A549 (cell line): ENCODE measurements around the gene STYXL2. TPM values are rescaled to one million over a fixed set of nuclear protein-coding genes. Genes with fewer than 3 reads are reported as not detected.

Experiments used
- ATAC-seq, 2 experiments: fragments of 200-7000 bp in 1 of 2; fragments of >200 bp in 1 of 2; cut with Nextera tagmentation in 1 of 2; cut with Tn5 transposase in 1 of 2; 3 replicates each; pipeline versions ENCODE4 v1.8.0 to v1.9.1; 2018 to 2020; ENCODE audit warnings: mild to moderate bottlenecking in 1 of 2, moderate library complexity in 1 of 2
- CTCF ChIA-PET: fragments of 300-600 bp; sonication (Branson Sonifier 250); formaldehyde crosslinking; extraction: SDS; loops from one replicate; lab custom pipeline; 2021; ENCODE audit warnings: antibody characterized with exemption, inconsistent platforms; lab: Yijun Ruan, JAX
- POLR2A ChIA-PET: fragments of 350-600 bp; formaldehyde crosslinking; extraction: SDS; loops from one replicate; lab custom pipeline; 2021; ENCODE audit warnings: antibody characterized with exemption, inconsistent platforms; lab: Yijun Ruan, JAX
- DNase-seq, 2 experiments: peaks; one replicate each; pipeline versions ENCODE4 v3.0.0 to v3.0.0-alpha.2; 2011 to 2016; ENCODE audit warnings: low read depth in 1 of 2, low spot score in 1 of 2
- FAIRE-seq: peaks from 2 replicates; lab custom pipeline; 2011; peaks lifted over from hg19 to GRCh38; lab: Jason Lieb, UNC
- H3K27ac ChIP-seq, 2 experiments: fragments of >200 bp; sonication (Bioruptor Twin); formaldehyde crosslinking; 3 replicates each; pipeline ENCODE4 v1.5.1; 2016 to 2017
- H3K4me1 ChIP-seq: fragments of >200 bp; sonication (Bioruptor Twin); formaldehyde crosslinking; 3 replicates; pipeline ENCODE4 v1.6.1; 2016
- H3K4me2 ChIP-seq: fragments of >200 bp; sonication (Bioruptor Twin); formaldehyde crosslinking; 3 replicates; pipeline ENCODE4 v1.6.1; 2016
- H3K4me3 ChIP-seq: fragments of >200 bp; sonication (Bioruptor Twin); formaldehyde crosslinking; 3 replicates; pipeline ENCODE4 v1.5.1; 2016
- H3K9me3 ChIP-seq: fragments of >200 bp; sonication (Bioruptor Twin); formaldehyde crosslinking; 3 replicates; pipeline ENCODE4 v1.6.1; 2016
- CBX8 ChIP-seq: fragments of 200-600 bp; sonication (generic); IDR thresholded peaks from 2 replicates; pipeline ENCODE4 v1.6.1; 2016
- E2F6 ChIP-seq: IDR thresholded peaks from 2 replicates; pipeline ENCODE4 v1.6.1; 2012; ENCODE audit warnings: low read depth, borderline replicate concordance
- EHF ChIP-seq: fragments of 250-450 bp; sonication (Bioruptor Pico); IDR thresholded peaks from 2 replicates; pipeline ENCODE4 v1.5.0; 2020; ENCODE audit warnings: mild to moderate bottlenecking
- EHMT2 ChIP-seq: fragments of 200-600 bp; sonication (generic); IDR thresholded peaks from 2 replicates; pipeline ENCODE4 v1.6.1; 2016; ENCODE audit warnings: antibody characterized with exemption, low read depth, mild to moderate bottlenecking, moderate library complexity
- ELK1 ChIP-seq: fragments of 150-350 bp; IDR thresholded peaks from 2 replicates; pipeline ENCODE4 v1.6.1; 2014; ENCODE audit warnings: low read depth, mild to moderate bottlenecking, low read length
- GATA3 ChIP-seq: IDR thresholded peaks from 2 replicates; pipeline ENCODE4 v1.6.1; 2012; ENCODE audit warnings: borderline replicate concordance
- HDAC2 ChIP-seq: fragments of 200-600 bp; sonication (generic); IDR thresholded peaks from 2 replicates; pipeline ENCODE4 v1.6.1; 2016
- HES2 ChIP-seq: fragments of >200 bp; sonication (Bioruptor Twin); formaldehyde crosslinking; IDR thresholded peaks from 2 replicates; pipeline ENCODE4 v1.6.1; 2016
- KDM5A ChIP-seq: fragments of 200-600 bp; sonication (generic); IDR thresholded peaks from 2 replicates; pipeline ENCODE4 v1.6.1; 2016; ENCODE audit warnings: antibody characterized with exemption, mild to moderate bottlenecking
- MAFK ChIP-seq: fragments of 450-650 bp; IDR thresholded peaks from 2 replicates; pipeline ENCODE4 v1.6.1; 2014; ENCODE audit not compliant: partially characterized antibody
- RAD21 ChIP-seq, 2 experiments: fragments of >200 bp in 1 of 2; sonication (Bioruptor Twin) in 1 of 2; formaldehyde crosslinking in 1 of 2; IDR thresholded peaks in 1 of 2; conservative IDR thresholded peaks in 1 of 2; 2 replicates in 1 of 2; 3 replicates in 1 of 2; pipeline ENCODE4 v1.6.1; 2012 to 2018; ENCODE audit warnings: inconsistent platforms in 1 of 2
- REST ChIP-seq: fragments of 200-600 bp; sonication (generic); IDR thresholded peaks from 2 replicates; pipeline ENCODE4 v1.6.1; 2016; ENCODE audit warnings: antibody characterized with exemption, mild to moderate bottlenecking, moderate library complexity
- RFX5 ChIP-seq: fragments of 450-650 bp; IDR thresholded peaks from 2 replicates; pipeline ENCODE4 v1.7.1; 2014; ENCODE audit warnings: antibody characterized with exemption, mild to moderate bottlenecking, moderate library complexity
- SMC3 ChIP-seq: fragments of >200 bp; sonication (Bioruptor Twin); formaldehyde crosslinking; IDR thresholded peaks from 3 replicates; pipeline ENCODE4 v1.6.1; 2018; ENCODE audit warnings: inconsistent platforms
- USF2 ChIP-seq: fragments of 450-650 bp; IDR thresholded peaks from 2 replicates; pipeline ENCODE4 v1.6.1; 2014; ENCODE audit warnings: antibody characterized with exemption
- WGBS: methylation state at CpG from one replicate; pipeline ENCODE4 v1.1.6; 2017; ENCODE audit errors: missing lambda C conversion rate; 5-methylcytosine and 5-hydroxymethylcytosine counted together
- polyA plus RNA-seq, 4 experiments: library from polyadenylated mRNA; depleted of rRNA in 3 of 4; stranded (reverse); fragments of >200 nt; fragmentation: RNase III in 1 of 4; extraction: RNeasy Plus Mini Kit Qiagen cat#74134 plus additional on column Dnase treatment in 1 of 4; gene quantifications; 2 replicates in 3 of 4; 3 replicates in 1 of 4; pipeline ENCODE4 v1.2.3, GENCODE V29; 2011 to 2017

STYXL2 gene
- polyA plus RNA-seq, 2 of the 4 experiments (the other 2 are of a cell fraction), result not detected

- no peak overlapping the region for H3K4me3 ChIP-seq
- no peaks in the 10 kb centered on the region for H3K9me3 ChIP-seq
- POLR2A ChIA-PET, result no interaction called here
- 67% methylated on average over 17 of the region's 17 CpGs for WGBS
- no peak for DNase-seq
- CTCF ChIA-PET, result interaction anchor here (0.9 to 4.2 kb wide), 4 partner anchors 9 to 67 kb away, joined by 4 to 24 read pairs (median 6); no protein-coding TSS in a partner anchor
- FAIRE-seq, result no peak
- no peak for TF ChIP-seq ELK1
- no peak for TF ChIP-seq REST
- no peak for TF ChIP-seq HDAC2
- no peak for TF ChIP-seq RAD21 (conservative IDR thresholded peaks at IDR 0.05 in 1 of 2, IDR thresholded peaks at IDR 0.05 in 1 of 2)
- no peak for TF ChIP-seq EHMT2
- no peak for TF ChIP-seq SMC3
- TF ChIP-seq USF2, result no peak
- no peaks in the 10 kb centered on the region for H3K4me1 ChIP-seq
- no peak for ATAC-seq
- no peak overlapping the region for H3K27ac ChIP-seq
- H3K4me2 ChIP-seq, result no peak overlapping the region
Observed at GRCh38 chr1:167126811-167127210, 32.9 kb downstream of the STYXL2 start.

- Histone ChIP-seq H3K27ac (no peak overlapping the region), H3K9me3 (no peaks in the 10 kb centered on the region), H3K4me2 (no peak overlapping the region), H3K4me3 (no peak overlapping the region), H3K4me1 (no peaks in the 10 kb centered on the region)
- CTCF ChIA-PET, result interaction anchor here (1.2 to 4.2 kb wide), 4 partner anchors 9 to 68 kb away, joined by 3 to 24 read pairs (median 6); no protein-coding TSS in a partner anchor
- DNase-seq, result no peak
- no peak for ATAC-seq
- FAIRE-seq, result no peak
- TF ChIP-seq CBX8 (no peak), MAFK (no peak), REST (no peak), GATA3 (no peak)
- POLR2A ChIA-PET, result no interaction called here
- WGBS, result 56% methylated on average over 5 of the region's 5 CpGs
Observed at GRCh38 chr1:167127236-167127635, 33.4 kb downstream of the STYXL2 start.

GRCh38 chr1:167127661-167128060, 33.8 kb downstream of the STYXL2 start:
- FAIRE-seq, result no peak

More at GRCh38 chr1:167127661-167128060, 33.8 kb downstream of the STYXL2 start:
- TF ChIP-seq E2F6, result no peak
- no peak for TF ChIP-seq USF2
- no peak for TF ChIP-seq KDM5A
- no peak for TF ChIP-seq EHF
- no peak for TF ChIP-seq RFX5
- TF ChIP-seq HES2, result no peak
- H3K9me3 ChIP-seq, result no peaks in the 10 kb centered on the region
- ATAC-seq (no peak), DNase-seq (no peak)
- WGBS, result 22% methylated on average over 5 of the region's 5 CpGs
- CTCF ChIA-PET, result interaction anchor here (1.2 to 4.2 kb wide), 4 partner anchors 8 to 68 kb away, joined by 3 to 24 read pairs (median 6); no protein-coding TSS in a partner anchor
- no peak overlapping the region for H3K4me3 ChIP-seq
- no peak overlapping the region for H3K4me2 ChIP-seq
- POLR2A ChIA-PET, result no interaction called here
- H3K4me1 ChIP-seq, result no peaks in the 10 kb centered on the region
- no peak overlapping the region for H3K27ac ChIP-seq
